ENCODE data around the gene PKNOX1. TPM values are rescaled to one million over a fixed set of nuclear protein-coding genes. Genes with fewer than 3 reads are reported as not detected.

The PKNOX1 gene
- total and polyA plus RNA-seq, 2 of the 13 experiments (the other 11 are each of a cell fraction or from before 2014, with no cell fraction given): 7.9 to 16.2 TPM

DNA sequence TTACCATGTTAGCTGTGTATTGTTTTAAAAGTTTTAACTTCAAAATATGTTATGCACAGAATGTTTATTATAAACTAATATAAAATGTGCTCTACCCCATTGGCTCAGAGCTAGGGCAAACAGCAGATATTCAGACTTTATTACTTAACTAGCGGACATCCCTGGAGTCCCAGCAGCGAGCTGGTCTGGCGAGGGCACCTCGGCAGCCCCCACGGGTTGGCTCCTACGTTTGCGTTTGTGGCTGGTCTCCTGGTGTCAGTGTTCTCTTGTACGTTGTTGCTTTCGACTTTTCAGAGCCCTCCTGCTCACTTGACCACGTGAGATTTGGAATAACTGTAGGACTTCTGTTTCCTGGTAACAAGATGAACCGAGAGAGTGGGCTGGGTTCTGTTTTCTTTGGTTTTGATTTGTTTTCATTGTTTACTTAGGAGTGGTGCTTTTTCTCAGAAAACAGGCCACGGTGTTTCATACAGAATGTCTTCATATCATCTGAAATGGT is 56.8 kb downstream of the PKNOX1 start:
- ATAC-seq: no peak
- DNase-seq (ENCODE audit: low spot score): no peak
- no peak for FAIRE-seq
- H4K20me1 ChIP-seq (ENCODE audit: insufficient read depth, low read length): no peaks in the 10 kb centered on the region
- no peaks in the 10 kb centered on the region for H3K4me1 ChIP-seq (ENCODE audit: insufficient read depth, low read length)
- peaks cover 6 to 30% of the 10 kb centered on the region in 2 experiments; a peak in 4 of 5 replicates for H3K36me3 ChIP-seq (replicated peaks in 1 of 2; ENCODE audit: control insufficient read depth in 1 of 2, insufficient read depth in 2 of 2, low read length in 2 of 2)
- ChIA-PET POLR2A (no interaction called here), CTCF (ENCODE audit: low intra/inter-chr PET ratio, low total read pairs) (no interaction called here)
- H3K4me3 ChIP-seq (replicated peaks in 1 of 3; ENCODE audit: insufficient read depth in 1 of 3, low read depth in 2 of 3, low read length in 3 of 3): no peak overlapping the region
- intact Hi-C loops (cut with micrococcal nuclease; ENCODE audit: unreplicated experiment) (no loop called here), in situ Hi-C loops (cut with HindIII; ENCODE audit: extremely low pct_ligation_motif_present, low pct_unique_long_range_greater_than_20kb) (no loop called here)
- no peak overlapping the region for H3K9ac ChIP-seq (ENCODE audit: insufficient read depth, low read depth, low read length)
- no peaks in the 10 kb centered on the region for H3K27me3 ChIP-seq (ENCODE audit: control insufficient read depth in 1 of 2, insufficient read depth in 2 of 2, low read length in 2 of 2)
- no peak overlapping the region for H3K27ac ChIP-seq (ENCODE audit: extremely low read length, insufficient read depth, low read length)
- H2AFZ ChIP-seq (ENCODE audit: low read length): no peak overlapping the region
- H3K9me3 ChIP-seq (ENCODE audit: low read length): no peaks in the 10 kb centered on the region
- TF ChIP-seq ZNF749 (CRISPR knock-in tag; IDR thresholded peaks at IDR 0.05; ENCODE audit: borderline replicate concordance): no peak
- TF ChIP-seq HMGA1 (CRISPR knock-in tag; conservative IDR thresholded peaks at IDR 0.05): no peak
- TF ChIP-seq MEIS1 (CRISPR knock-in tag; IDR thresholded peaks at IDR 0.05; ENCODE audit: borderline replicate concordance): no peak
- no peak for TF ChIP-seq MATR3 (CRISPR knock-in tag; IDR thresholded peaks at IDR 0.05)
- TF ChIP-seq, protein P1, sequence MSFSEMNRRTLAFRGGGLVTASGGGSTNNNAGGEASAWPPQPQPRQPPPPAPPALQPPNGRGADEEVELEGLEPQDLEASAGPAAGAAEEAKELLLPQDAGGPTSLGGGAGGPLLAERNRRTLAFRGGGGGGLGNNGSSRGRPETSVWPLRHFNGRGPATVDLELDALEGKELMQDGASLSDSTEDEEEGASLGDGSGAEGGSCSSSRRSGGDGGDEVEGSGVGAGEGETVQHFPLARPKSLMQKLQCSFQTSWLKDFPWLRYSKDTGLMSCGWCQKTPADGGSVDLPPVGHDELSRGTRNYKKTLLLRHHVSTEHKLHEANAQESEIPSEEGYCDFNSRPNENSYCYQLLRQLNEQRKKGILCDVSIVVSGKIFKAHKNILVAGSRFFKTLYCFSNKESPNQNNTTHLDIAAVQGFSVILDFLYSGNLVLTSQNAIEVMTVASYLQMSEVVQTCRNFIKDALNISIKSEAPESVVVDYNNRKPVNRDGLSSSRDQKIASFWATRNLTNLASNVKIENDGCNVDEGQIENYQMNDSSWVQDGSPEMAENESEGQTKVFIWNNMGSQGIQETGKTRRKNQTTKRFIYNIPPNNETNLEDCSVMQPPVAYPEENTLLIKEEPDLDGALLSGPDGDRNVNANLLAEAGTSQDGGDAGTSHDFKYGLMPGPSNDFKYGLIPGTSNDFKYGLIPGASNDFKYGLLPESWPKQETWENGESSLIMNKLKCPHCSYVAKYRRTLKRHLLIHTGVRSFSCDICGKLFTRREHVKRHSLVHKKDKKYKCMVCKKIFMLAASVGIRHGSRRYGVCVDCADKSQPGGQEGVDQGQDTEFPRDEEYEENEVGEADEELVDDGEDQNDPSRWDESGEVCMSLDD (CRISPR knock-in tag; IDR thresholded peaks at IDR 0.05; ENCODE audit: borderline replicate concordance): no peak
- TF ChIP-seq, protein P2, sequence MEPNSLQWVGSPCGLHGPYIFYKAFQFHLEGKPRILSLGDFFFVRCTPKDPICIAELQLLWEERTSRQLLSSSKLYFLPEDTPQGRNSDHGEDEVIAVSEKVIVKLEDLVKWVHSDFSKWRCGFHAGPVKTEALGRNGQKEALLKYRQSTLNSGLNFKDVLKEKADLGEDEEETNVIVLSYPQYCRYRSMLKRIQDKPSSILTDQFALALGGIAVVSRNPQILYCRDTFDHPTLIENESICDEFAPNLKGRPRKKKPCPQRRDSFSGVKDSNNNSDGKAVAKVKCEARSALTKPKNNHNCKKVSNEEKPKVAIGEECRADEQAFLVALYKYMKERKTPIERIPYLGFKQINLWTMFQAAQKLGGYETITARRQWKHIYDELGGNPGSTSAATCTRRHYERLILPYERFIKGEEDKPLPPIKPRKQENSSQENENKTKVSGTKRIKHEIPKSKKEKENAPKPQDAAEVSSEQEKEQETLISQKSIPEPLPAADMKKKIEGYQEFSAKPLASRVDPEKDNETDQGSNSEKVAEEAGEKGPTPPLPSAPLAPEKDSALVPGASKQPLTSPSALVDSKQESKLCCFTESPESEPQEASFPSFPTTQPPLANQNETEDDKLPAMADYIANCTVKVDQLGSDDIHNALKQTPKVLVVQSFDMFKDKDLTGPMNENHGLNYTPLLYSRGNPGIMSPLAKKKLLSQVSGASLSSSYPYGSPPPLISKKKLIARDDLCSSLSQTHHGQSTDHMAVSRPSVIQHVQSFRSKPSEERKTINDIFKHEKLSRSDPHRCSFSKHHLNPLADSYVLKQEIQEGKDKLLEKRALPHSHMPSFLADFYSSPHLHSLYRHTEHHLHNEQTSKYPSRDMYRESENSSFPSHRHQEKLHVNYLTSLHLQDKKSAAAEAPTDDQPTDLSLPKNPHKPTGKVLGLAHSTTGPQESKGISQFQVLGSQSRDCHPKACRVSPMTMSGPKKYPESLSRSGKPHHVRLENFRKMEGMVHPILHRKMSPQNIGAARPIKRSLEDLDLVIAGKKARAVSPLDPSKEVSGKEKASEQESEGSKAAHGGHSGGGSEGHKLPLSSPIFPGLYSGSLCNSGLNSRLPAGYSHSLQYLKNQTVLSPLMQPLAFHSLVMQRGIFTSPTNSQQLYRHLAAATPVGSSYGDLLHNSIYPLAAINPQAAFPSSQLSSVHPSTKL (CRISPR knock-in tag; IDR thresholded peaks at IDR 0.05): no peak
- no peak for TF ChIP-seq ZBTB38 (CRISPR knock-in tag; IDR thresholded peaks at IDR 0.05)
- TF ChIP-seq ZFYVE20 (CRISPR knock-in tag; IDR thresholded peaks at IDR 0.05; ENCODE audit: borderline replicate concordance, low read depth): no peak
- TF ChIP-seq ZNF24 (IDR thresholded peaks at IDR 0.05): no peak
- no peak for TF ChIP-seq NFKB2 (CRISPR knock-in tag; IDR thresholded peaks at IDR 0.05; ENCODE audit: borderline replicate concordance)
- TF ChIP-seq RFX3 (CRISPR knock-in tag; IDR thresholded peaks at IDR 0.05): no peak
- TSS peak; percentile 36 for BruUV-seq (replicated peaks)
- WGBS (ENCODE audit: low lambda C conversion rate): 98% methylated on average over 12 of the region's 12 CpGs
- H3K4me2 ChIP-seq (ENCODE audit: low read depth, low read length): no peak overlapping the region
- H3K79me2 ChIP-seq (ENCODE audit: insufficient read depth, low read length): no peaks in the 10 kb centered on the region
